Breast epithelium (tissue), 4 donors: ENCODE measurements around the gene ITGB5. TPM values are rescaled to one million over a fixed set of nuclear protein-coding genes. Genes with fewer than 3 reads are reported as not detected.
A peak's percentile ranks its signal among the peaks of the same experiment; 100 is the strongest.

Source experiments
- DNase-seq, 2 donors: peaks; one replicate each; pipeline ENCODE4 v3.0.0-alpha.2; 2019; ENCODE audit warnings: low spot score in 2 of 2
- H3K27ac ChIP-seq, 2 donors: fragments of 200-600 bp; sonication (generic) in 1 of 2; one replicate each; pipeline ENCODE4 v1.5.1; 2016 to 2019; ENCODE audit warnings: mild to moderate bottlenecking in 1 of 2
- H3K27me3 ChIP-seq, 2 donors: fragments of 200-600 bp; sonication (generic) in 1 of 2; one replicate each; pipeline versions ENCODE4 v1.5.1 to v1.6.0; 2017 to 2019; ENCODE audit warnings: control low read depth in 1 of 2, mild to moderate bottlenecking in 1 of 2
- H3K36me3 ChIP-seq: fragments of 200-600 bp; one replicate; pipeline ENCODE4 v1.5.1; 2019
- H3K4me1 ChIP-seq, 2 donors: fragments of 200-600 bp; sonication (generic); one replicate each; pipeline ENCODE4 v1.5.1; 2016 to 2019; ENCODE audit warnings: control low read depth in 1 of 2
- H3K4me3 ChIP-seq, 3 donors: fragments of 200-600 bp; sonication (generic); 1 replicate in 2 of 3; 2 replicates in 1 of 3; pipeline ENCODE4 v1.5.1; 2016 to 2019; ENCODE audit warnings: mild to moderate bottlenecking in 3 of 3, moderate library complexity in 2 of 3
- H3K9me3 ChIP-seq, 2 donors: fragments of 200-600 bp; sonication (generic) in 1 of 2; one replicate each; pipeline ENCODE4 v1.5.1; 2016 to 2019; ENCODE audit warnings: control low read depth in 1 of 2
- CTCF ChIP-seq, 3 donors: fragments of 450-650 bp; IDR thresholded peaks; one replicate each; pipeline ENCODE4 v1.5.1; 2016 to 2017; ENCODE audit warnings: antibody characterized with exemption in 3 of 3, mild to moderate bottlenecking in 3 of 3, moderate library complexity in 3 of 3
- POLR2A ChIP-seq: fragments of 450-650 bp; IDR thresholded peaks from one replicate; pipeline ENCODE4 v1.6.1; 2016; ENCODE audit warnings: antibody characterized with exemption, mild to moderate bottlenecking, moderate library complexity
- POLR2AphosphoS5 ChIP-seq, 3 donors: sonication (generic); formaldehyde crosslinking; IDR thresholded peaks; one replicate each; pipeline ENCODE4 v1.6.1; 2017; ENCODE audit warnings: antibody characterized with exemption in 3 of 3
- intact Hi-C: fragments of 100-400 bp; cut with DNase I; formaldehyde crosslinking; loops from one replicate; pipeline ENCODE4 v1.15.1; 2023; ENCODE audit warnings: low total_unique reads
- total RNA-seq, 3 donors: library from RNA; depleted of rRNA; stranded (reverse); fragments of >200 nt; gene quantifications; one replicate each; pipeline ENCODE4 v1.1.0, GENCODE V29; 2016

The ITGB5 gene
- total RNA-seq, 3 donors from 2014 or later = 80.1 to 286 (median 181) TPM

DNA sequence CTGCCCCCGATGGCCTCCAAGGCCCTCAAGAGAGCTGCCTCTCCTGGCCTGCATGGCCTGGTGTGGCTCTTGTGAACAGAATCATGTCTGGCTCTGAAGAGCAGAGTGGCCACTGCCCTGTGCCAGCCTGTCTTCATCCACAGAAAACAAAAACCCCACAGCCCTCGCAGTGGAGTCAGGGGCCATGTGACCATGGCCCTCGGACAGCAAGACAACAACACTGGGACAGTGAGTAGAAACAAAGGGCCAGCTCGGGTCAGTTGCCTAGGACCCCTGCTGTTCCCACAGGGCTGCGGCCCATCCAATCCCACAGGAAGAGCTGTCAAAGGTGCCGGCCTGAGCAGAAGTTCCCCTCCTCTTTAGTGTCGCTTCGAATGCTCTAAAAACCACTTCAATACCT is 84.5 kb downstream of the ITGB5 start:
- TF ChIP-seq POLR2AphosphoS5 (IDR thresholded peaks at IDR 0.05) (no peak), CTCF (IDR thresholded peaks at IDR 0.05) (no peak), POLR2A (no peak)
- no peak for DNase-seq
- Histone ChIP-seq H3K4me1 (no peaks in the 10 kb centered on the region), H3K4me3 (no peak overlapping the region), H3K36me3 (no peaks in the 10 kb centered on the region), H3K9me3 (no peaks in the 10 kb centered on the region), H3K27ac (no peak overlapping the region), H3K27me3 (no peaks in the 10 kb centered on the region)
- intact Hi-C loops = no loop called here

DNA sequence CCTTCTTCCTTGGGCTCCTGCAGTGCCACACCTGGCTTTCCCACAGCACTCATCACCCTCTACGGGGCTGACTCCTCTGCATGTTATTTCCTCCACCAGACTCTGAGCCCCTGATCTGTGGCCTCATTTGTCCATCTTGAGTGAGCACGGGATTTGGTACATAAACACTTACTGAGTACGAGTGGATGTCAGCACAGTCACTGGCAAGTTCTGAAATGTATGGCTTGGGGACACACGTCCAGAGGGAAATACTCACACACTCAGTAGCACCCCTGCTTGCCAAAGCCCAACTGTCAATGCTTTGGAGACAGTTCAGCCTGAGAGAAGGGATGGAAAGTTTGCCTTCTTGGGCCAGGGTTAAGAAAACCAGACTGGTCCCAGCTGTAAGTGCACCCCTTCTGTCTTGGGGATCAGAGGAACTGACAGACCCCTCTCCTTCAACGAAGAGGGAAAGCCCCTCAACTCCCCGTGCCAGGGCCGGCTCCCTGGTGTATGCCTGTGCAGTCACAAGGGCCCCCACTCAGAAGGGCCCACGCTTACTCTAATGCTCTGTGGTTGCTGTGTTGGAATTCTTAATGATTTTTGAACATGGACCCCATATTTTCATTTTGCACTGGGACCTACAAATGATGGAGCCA is 85.0 kb downstream of the ITGB5 start:
- no peaks in the 10 kb centered on the region for H3K27me3 ChIP-seq
- no peaks in the 10 kb centered on the region for H3K36me3 ChIP-seq
- no peaks in the 10 kb centered on the region for H3K4me1 ChIP-seq
- no peak overlapping the region for H3K27ac ChIP-seq
- no peak overlapping the region for H3K4me3 ChIP-seq
- no peak for DNase-seq
- intact Hi-C loops = no loop called here
- no peak for TF ChIP-seq POLR2A
- TF ChIP-seq CTCF (IDR thresholded peaks at IDR 0.05) = no peak
- no peak for TF ChIP-seq POLR2AphosphoS5 (IDR thresholded peaks at IDR 0.05)
- no peaks in the 10 kb centered on the region for H3K9me3 ChIP-seq

DNA sequence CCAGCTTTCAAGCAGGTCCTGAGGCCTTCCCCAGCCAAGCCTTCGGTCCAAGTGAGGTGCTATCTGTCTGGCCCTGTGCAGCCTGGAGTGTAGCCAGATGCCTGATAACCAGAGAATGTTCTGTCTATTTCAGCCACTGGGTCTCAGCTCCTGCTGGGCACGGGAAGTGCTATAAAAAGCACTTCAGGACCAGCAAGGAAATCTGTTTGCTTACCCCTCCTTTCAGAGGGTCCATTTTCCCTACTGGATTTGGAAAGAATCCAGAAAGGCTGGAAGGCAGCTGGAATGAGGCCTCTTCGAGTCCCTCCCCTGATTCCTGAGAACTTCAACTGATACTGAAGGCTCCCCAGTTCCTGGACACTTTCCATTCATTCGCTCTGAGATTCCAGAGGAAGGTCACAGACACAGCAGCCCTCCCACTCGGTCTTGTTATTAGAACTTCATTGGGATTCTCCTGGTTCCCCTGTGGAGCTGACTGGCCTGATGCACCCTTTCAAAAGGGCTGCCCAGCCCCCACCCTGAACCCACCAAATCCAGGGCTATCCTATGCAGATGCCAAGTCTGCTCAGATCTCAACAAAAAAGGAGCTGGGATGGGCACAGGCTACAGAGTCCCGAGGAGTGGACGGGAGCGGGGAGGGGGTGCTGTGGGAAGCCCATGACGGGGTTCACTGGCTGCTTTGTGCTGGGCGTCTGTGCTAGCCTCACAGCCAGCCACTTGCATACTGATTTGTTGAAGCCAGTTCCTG is 86.5 kb downstream of the ITGB5 start:
- intact Hi-C loops = no loop called here

DNA sequence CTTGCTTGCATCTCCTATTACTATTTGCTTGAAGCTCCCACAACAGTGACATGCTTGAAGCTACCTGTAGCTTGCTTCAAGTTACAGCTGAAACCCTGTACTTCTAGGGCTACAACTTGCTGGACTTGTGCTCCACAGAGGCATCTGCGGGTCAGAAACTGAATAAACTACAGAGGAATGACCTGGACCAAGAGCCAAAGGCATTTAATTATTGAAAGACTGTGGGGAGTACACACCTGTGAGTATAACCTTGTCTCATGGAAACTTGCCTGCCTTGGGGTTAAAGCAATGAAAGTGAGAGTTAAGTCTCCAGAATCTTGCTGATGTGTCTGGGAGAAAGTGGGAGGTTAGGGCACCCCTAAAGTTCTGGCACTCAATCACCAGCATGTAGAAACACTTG is 87.1 kb downstream of the ITGB5 start:
- Histone ChIP-seq H3K27me3 (no peaks in the 10 kb centered on the region), H3K4me3 (no peak overlapping the region), H3K4me1 (no peaks in the 10 kb centered on the region), H3K9me3 (no peaks in the 10 kb centered on the region), H3K36me3 (no peaks in the 10 kb centered on the region), H3K27ac (peak overlapping the region in 1 of 2 donors; percentile 41)
- DNase-seq = no peak
- TF ChIP-seq POLR2A (no peak), POLR2AphosphoS5 (IDR thresholded peaks at IDR 0.05) (no peak), CTCF (IDR thresholded peaks at IDR 0.05) (no peak)
- intact Hi-C loops = no loop called here

More for the DNA sequence above, 86.5 kb downstream of the ITGB5 start:
- peak overlapping the region; percentile 29 to 41 for H3K27ac ChIP-seq
- no peak for DNase-seq
- no peaks in the 10 kb centered on the region for H3K27me3 ChIP-seq
- H3K4me3 ChIP-seq = no peak overlapping the region
- no peaks in the 10 kb centered on the region for H3K9me3 ChIP-seq
- no peaks in the 10 kb centered on the region for H3K36me3 ChIP-seq
- no peak for TF ChIP-seq POLR2A
- no peak for TF ChIP-seq CTCF (IDR thresholded peaks at IDR 0.05)
- no peaks in the 10 kb centered on the region for H3K4me1 ChIP-seq

GRCh38 chr3:124799676-124800075 is 87.5 kb downstream of the ITGB5 start:
- DNase-seq = no peak
- intact Hi-C loops = no loop called here
- H3K27me3 ChIP-seq = no peaks in the 10 kb centered on the region
- H3K4me1 ChIP-seq = no peaks in the 10 kb centered on the region
- no peak overlapping the region for H3K4me3 ChIP-seq
- H3K36me3 ChIP-seq = no peaks in the 10 kb centered on the region
- no peak for TF ChIP-seq CTCF (IDR thresholded peaks at IDR 0.05)
- no peak for TF ChIP-seq POLR2AphosphoS5 (IDR thresholded peaks at IDR 0.05)
- TF ChIP-seq POLR2A = no peak
- H3K27ac ChIP-seq = no peak overlapping the region
- no peaks in the 10 kb centered on the region for H3K9me3 ChIP-seq
